ENCODE results near the gene CYP4B1. TPM values are rescaled to one million over a fixed set of nuclear protein-coding genes. Genes with fewer than 3 reads are reported as not detected.

CYP4B1 gene
- total and polyA plus RNA-seq, 4 donors, result 0.18 to 0.59 (median 0.18) TPM; not detected in 1

- H3K27ac ChIP-seq (ENCODE audit: low read depth in 1 of 2, low read length in 2 of 2), result no peak overlapping the region
- H3K9ac ChIP-seq (ENCODE audit: low read depth in 1 of 2, low read length in 2 of 2), result no peak overlapping the region
Measured at GRCh38 chr1:46822248-46822826, 23.5 kb downstream of the CYP4B1 start.

GRCh38 chr1:46823151-46823550 is 24.3 kb downstream of the CYP4B1 start:
- Histone ChIP-seq H3K4me1 (ENCODE audit: control insufficient read depth in 4 of 4, insufficient read depth in 4 of 4, low read length in 3 of 4) (no peaks in the 10 kb centered on the region), H3K36me3 (ENCODE audit: control insufficient read depth in 4 of 4, insufficient read depth in 3 of 4, low read depth in 1 of 4, low read length in 3 of 4) (no peaks in the 10 kb centered on the region), H3K27me3 (ENCODE audit: control insufficient read depth in 4 of 4, insufficient read depth in 4 of 4, low read length in 3 of 4) (no peaks in the 10 kb centered on the region), H3K4me3 (ENCODE audit: low read depth in 1 of 3, low read length in 3 of 3) (no peak overlapping the region), H3K9me3 (ENCODE audit: control insufficient read depth in 4 of 4, low read length in 3 of 4) (no peaks in the 10 kb centered on the region), H3K27ac (ENCODE audit: low read depth in 1 of 2, low read length in 2 of 2) (no peak overlapping the region), H3K9ac (ENCODE audit: low read depth in 1 of 2, low read length in 2 of 2) (no peak overlapping the region)
- no peak for DNase-seq (ENCODE audit: low spot score)
- 53% methylated on average over 2 of the region's 2 CpGs for WGBS
- TF ChIP-seq FOXA2 (IDR thresholded peaks at IDR 0.05), result no peak
- TF ChIP-seq NR2F2 (IDR thresholded peaks at IDR 0.05), result no peak
- TF ChIP-seq RAD21 (IDR thresholded peaks at IDR 0.05), result no peak
- TF ChIP-seq RXRA (IDR thresholded peaks at IDR 0.05), result no peak
- no peak for TF ChIP-seq CTCF (IDR thresholded peaks at IDR 0.05; ENCODE audit: low read depth, low read length, missing input control)
- TF ChIP-seq ATF3 (IDR thresholded peaks at IDR 0.05), result no peak
- TF ChIP-seq YY1 (IDR thresholded peaks at IDR 0.05), result no peak
- TF ChIP-seq FOXA1 (IDR thresholded peaks at IDR 0.05), result no peak
- TF ChIP-seq ZBTB33 (IDR thresholded peaks at IDR 0.05), result no peak
- no peak for TF ChIP-seq EGR1 (IDR thresholded peaks at IDR 0.05; ENCODE audit: low read depth in 2 of 2)

More at GRCh38 chr1:46822248-46822826, 23.5 kb downstream of the CYP4B1 start:
- no peaks in the 10 kb centered on the region for H3K4me1 ChIP-seq (ENCODE audit: control insufficient read depth in 4 of 4, insufficient read depth in 4 of 4, low read length in 3 of 4)
- DNase-seq (ENCODE audit: low spot score), result no peak
- H3K27me3 ChIP-seq (ENCODE audit: control insufficient read depth in 4 of 4, insufficient read depth in 4 of 4, low read length in 3 of 4), result no peaks in the 10 kb centered on the region
- no peak for TF ChIP-seq TAF1 (conservative IDR thresholded peaks at IDR 0.05)
- TF ChIP-seq EGR1 (IDR thresholded peaks at IDR 0.05; ENCODE audit: low read depth in 2 of 2), result no peak
- no peak for TF ChIP-seq REST (IDR thresholded peaks at IDR 0.05)
- no peak for TF ChIP-seq FOXA1 (IDR thresholded peaks at IDR 0.05)
- no peak for TF ChIP-seq NR2F2 (IDR thresholded peaks at IDR 0.05)
- TF ChIP-seq SP1 (IDR thresholded peaks at IDR 0.05), result no peak
- no peak for TF ChIP-seq JUND (IDR thresholded peaks at IDR 0.05)
- TF ChIP-seq FOXA2 (IDR thresholded peaks at IDR 0.05), result no peak
- no peak for TF ChIP-seq YY1 (IDR thresholded peaks at IDR 0.05)
- TF ChIP-seq CTCF (IDR thresholded peaks at IDR 0.05; ENCODE audit: low read depth, low read length, missing input control), result no peak
- no peak for TF ChIP-seq RAD21 (IDR thresholded peaks at IDR 0.05)
- no peak for TF ChIP-seq RXRA (IDR thresholded peaks at IDR 0.05)
- TF ChIP-seq MAX (IDR thresholded peaks at IDR 0.05), result no peak
- WGBS, result 91% methylated on average over 3 of the region's 3 CpGs
- H3K4me3 ChIP-seq (ENCODE audit: low read depth in 1 of 3, low read length in 3 of 3), result no peak overlapping the region
- no peaks in the 10 kb centered on the region for H3K36me3 ChIP-seq (ENCODE audit: control insufficient read depth in 4 of 4, insufficient read depth in 3 of 4, low read depth in 1 of 4, low read length in 3 of 4)
- H3K9me3 ChIP-seq (ENCODE audit: control insufficient read depth in 4 of 4, low read length in 3 of 4), result no peaks in the 10 kb centered on the region

Data from liver (tissue), 9 donors.